ENCODE data around the gene IPO5.

GRCh38 chr13:97979556-97979955 lies 26.1 kb downstream of the IPO5 start:
- no peak for TF ChIP-seq POLR2A (IDR thresholded peaks at IDR 0.05; ENCODE audit: low read depth, low read length)
- TF ChIP-seq POLR2AphosphoS5 (IDR thresholded peaks at IDR 0.05; ENCODE audit: low read depth, low read length): no peak
